ENCODE measurements around the gene WDPCP. TPM values are rescaled to one million over a fixed set of nuclear protein-coding genes. Genes with fewer than 3 reads are reported as not detected.

Gene WDPCP
- total RNA-seq, 1 donor from 2014 or later, result 11.8 TPM

GRCh38 chr2:63121055-63121834 is 467.0 kb downstream of the WDPCP start:
- no peak overlapping the region for H3K4me3 Mint-ChIP-seq
- no peak overlapping the region for H3K27ac Mint-ChIP-seq
- no peak for DNase-seq (ENCODE audit: extremely low spot score, unreplicated experiment)
- TF ChIP-seq, protein P1, sequence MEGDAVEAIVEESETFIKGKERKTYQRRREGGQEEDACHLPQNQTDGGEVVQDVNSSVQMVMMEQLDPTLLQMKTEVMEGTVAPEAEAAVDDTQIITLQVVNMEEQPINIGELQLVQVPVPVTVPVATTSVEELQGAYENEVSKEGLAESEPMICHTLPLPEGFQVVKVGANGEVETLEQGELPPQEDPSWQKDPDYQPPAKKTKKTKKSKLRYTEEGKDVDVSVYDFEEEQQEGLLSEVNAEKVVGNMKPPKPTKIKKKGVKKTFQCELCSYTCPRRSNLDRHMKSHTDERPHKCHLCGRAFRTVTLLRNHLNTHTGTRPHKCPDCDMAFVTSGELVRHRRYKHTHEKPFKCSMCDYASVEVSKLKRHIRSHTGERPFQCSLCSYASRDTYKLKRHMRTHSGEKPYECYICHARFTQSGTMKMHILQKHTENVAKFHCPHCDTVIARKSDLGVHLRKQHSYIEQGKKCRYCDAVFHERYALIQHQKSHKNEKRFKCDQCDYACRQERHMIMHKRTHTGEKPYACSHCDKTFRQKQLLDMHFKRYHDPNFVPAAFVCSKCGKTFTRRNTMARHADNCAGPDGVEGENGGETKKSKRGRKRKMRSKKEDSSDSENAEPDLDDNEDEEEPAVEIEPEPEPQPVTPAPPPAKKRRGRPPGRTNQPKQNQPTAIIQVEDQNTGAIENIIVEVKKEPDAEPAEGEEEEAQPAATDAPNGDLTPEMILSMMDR (conservative IDR thresholded peaks at IDR 0.05), result no peak
- H3K4me1 Mint-ChIP-seq (ENCODE audit: unreplicated experiment), result no peaks in the 10 kb centered on the region
- no peaks in the 10 kb centered on the region for H3K27me3 Mint-ChIP-seq
- H3K36me3 Mint-ChIP-seq, result no peaks in the 10 kb centered on the region
- no peaks in the 10 kb centered on the region for H3K9me3 Mint-ChIP-seq

- Mint-ChIP-seq H3K27me3 (no peaks in the 10 kb centered on the region), H3K4me1 (ENCODE audit: unreplicated experiment) (no peaks in the 10 kb centered on the region), H3K27ac (no peak overlapping the region), H3K36me3 (no peaks in the 10 kb centered on the region), H3K9me3 (no peaks in the 10 kb centered on the region), H3K4me3 (no peak overlapping the region)
- no peak for DNase-seq (ENCODE audit: extremely low spot score, unreplicated experiment)
- TF ChIP-seq, protein P1 (conservative IDR thresholded peaks at IDR 0.05), result no peak
Observed at GRCh38 chr2:63118821-63119220, 469.5 kb downstream of the WDPCP start.

DNA sequence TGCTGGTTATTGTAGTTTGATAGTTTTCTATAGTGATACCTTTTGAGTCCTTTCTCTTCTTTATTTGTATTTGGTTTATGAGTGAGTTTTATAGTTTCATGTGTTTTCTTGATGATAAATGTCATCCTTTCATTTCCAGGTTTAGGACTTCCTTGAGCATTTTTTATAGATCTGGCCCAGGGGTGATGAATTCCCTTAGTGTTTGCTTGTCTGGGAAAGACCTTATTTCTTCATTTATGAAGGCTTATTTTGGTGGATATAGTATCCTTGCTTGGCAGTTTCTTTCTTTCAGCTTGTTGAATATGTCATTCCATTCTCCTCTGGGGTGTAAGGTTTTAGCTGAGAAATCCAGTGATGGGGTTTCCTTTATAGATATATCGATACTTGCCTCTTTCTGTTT is 483.8 kb downstream of the WDPCP start:
- Mint-ChIP-seq H3K36me3 (peaks cover 8% of the 10 kb centered on the region), H3K4me3 (no peak overlapping the region), H3K27me3 (no peaks in the 10 kb centered on the region), H3K4me1 (ENCODE audit: unreplicated experiment) (no peaks in the 10 kb centered on the region), H3K27ac (no peak overlapping the region), H3K9me3 (peaks cover 20% of the 10 kb centered on the region)
- no peak for DNase-seq (ENCODE audit: extremely low spot score, unreplicated experiment)
- TF ChIP-seq, protein P1 (conservative IDR thresholded peaks at IDR 0.05), result no peak

DNA sequence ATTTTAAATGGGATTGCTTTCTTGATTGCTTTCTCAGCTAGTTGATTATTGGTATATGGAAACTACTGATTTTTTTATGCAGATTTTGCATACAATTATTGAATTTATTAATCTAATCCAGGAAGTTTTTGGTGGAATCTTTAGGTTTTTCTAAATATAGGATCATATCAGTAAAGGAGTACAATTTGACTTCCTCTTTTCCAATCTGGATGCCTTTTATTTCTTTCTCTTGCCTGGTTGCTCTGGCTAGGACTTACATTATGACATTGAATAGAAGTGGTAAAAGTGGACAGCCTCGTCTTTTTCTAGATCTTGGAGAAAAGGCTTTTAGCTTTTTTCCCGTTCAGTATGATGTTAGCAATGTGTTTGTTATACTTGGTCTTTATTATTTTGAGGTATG is 486.3 kb downstream of the WDPCP start:
- H3K36me3 Mint-ChIP-seq, result peaks cover 8% of the 10 kb centered on the region
- no peaks in the 10 kb centered on the region for H3K4me1 Mint-ChIP-seq (ENCODE audit: unreplicated experiment)
- TF ChIP-seq, protein P1 (conservative IDR thresholded peaks at IDR 0.05), result no peak
- no peak overlapping the region for H3K27ac Mint-ChIP-seq
- H3K9me3 Mint-ChIP-seq, result peaks cover 20% of the 10 kb centered on the region
- H3K27me3 Mint-ChIP-seq, result no peaks in the 10 kb centered on the region
- no peak for DNase-seq (ENCODE audit: extremely low spot score, unreplicated experiment)
- H3K4me3 Mint-ChIP-seq, result no peak overlapping the region

DNA sequence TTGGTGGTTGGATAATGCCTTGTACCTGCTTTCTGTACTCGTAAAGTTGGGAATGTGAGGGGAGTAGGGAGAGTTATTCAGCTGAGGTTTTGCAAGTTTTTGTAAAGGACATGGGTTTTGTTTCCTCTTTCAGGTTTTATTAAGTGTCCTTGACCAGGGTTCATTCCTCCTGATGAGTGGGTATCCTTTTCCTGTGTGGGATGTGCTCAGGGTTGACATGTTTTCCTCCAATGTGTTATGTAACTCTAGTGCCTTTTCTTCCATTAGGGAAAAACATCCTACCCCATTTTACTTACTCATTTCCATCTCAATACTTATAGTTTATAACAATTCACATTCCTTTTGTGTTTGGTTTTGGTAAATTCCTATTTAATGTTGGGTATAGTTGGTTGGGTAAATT is 489.2 kb downstream of the WDPCP start:
- no peak overlapping the region for H3K27ac Mint-ChIP-seq
- H3K36me3 Mint-ChIP-seq, result no peaks in the 10 kb centered on the region
- no peak for DNase-seq (ENCODE audit: extremely low spot score, unreplicated experiment)
- H3K4me3 Mint-ChIP-seq, result no peak overlapping the region
- no peaks in the 10 kb centered on the region for H3K4me1 Mint-ChIP-seq (ENCODE audit: unreplicated experiment)
- no peaks in the 10 kb centered on the region for H3K27me3 Mint-ChIP-seq
- TF ChIP-seq, protein P1 (conservative IDR thresholded peaks at IDR 0.05), result no peak
- H3K9me3 Mint-ChIP-seq, result peaks cover 5% of the 10 kb centered on the region
